GM19324 (cell line): Measurements from ENCODE around the gene TMEM263.
A peak's percentile ranks its signal among the peaks of the same experiment; 100 is the strongest.

Source experiments
- ATAC-seq: cut with Tn5 transposase; IDR thresholded peaks from one replicate; pipeline ENCODE4 v1.9.1; 2021; ENCODE audit warnings: mild to moderate bottlenecking, moderate library complexity; ENCODE audit not compliant: unreplicated experiment, low FRiP score

TMEM263 gene

GRCh38 chr12:106945261-106945851, 10.4 kb upstream of the TMEM263 start:
- no peak for ATAC-seq

DNA sequence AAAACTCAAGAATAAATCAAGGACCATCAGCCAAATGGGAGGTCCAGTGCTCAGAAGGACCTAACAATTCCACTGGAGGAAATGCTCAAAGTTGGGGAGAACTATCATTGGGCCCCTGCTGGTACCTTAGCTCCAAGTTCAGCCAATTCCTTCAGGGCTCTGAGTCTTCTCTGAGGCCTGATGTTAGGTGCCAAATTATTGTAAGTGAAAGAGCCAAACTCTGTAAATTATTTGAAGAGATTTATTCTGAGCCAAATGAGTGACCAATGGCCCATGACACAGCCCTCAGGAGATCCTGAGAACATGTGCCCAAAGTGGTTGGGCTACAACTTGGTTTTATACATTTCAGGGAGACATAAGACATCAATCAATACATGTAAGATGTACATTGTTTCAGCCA, 8.2 kb upstream of the TMEM263 start:
- no peak for ATAC-seq

GRCh38 chr12:106950591-106950990, 5.1 kb upstream of the TMEM263 start:
- no peak for ATAC-seq

DNA sequence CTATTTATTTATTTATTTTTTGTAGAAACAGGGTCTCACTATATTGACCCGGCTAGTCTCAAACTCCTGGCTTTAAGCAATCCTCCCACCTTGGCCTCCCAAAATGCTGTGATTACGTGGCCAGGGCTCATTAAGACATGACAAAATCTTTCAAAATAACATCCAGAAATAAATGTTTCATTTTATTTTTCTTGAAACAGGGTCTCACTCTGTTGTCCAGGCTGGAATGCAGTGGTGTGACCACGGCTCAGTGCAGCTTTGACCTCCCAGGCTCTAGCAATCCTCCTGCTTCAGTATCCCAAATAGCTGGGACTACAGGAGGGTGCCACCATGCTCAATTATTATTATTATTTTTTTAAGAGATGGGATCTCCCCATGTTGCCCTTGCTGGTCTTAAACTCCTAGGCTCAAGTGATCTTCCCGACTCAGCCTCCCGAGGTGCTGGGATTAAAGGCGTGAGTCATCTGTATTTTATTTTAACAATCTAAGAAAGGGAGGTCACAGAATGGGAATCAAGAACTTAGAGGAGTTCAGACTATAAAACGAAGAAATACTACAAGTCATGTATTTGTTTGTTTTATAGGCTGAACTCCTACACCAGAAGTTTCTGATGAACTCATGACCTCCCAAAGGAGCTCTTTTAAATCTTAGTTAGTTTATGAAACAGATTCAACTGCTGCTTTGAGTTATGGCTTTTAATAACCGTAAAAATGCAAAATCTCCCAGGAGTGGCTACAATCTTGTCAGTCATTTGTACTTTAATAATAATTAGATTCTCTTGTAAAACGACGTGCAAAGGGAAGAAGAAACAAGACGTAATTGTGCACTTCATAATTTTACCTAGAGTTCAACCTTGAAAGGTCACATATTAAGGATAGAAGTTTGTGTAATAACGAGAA, 2.1 kb upstream of the TMEM263 start:
- ATAC-seq: no peak

DNA sequence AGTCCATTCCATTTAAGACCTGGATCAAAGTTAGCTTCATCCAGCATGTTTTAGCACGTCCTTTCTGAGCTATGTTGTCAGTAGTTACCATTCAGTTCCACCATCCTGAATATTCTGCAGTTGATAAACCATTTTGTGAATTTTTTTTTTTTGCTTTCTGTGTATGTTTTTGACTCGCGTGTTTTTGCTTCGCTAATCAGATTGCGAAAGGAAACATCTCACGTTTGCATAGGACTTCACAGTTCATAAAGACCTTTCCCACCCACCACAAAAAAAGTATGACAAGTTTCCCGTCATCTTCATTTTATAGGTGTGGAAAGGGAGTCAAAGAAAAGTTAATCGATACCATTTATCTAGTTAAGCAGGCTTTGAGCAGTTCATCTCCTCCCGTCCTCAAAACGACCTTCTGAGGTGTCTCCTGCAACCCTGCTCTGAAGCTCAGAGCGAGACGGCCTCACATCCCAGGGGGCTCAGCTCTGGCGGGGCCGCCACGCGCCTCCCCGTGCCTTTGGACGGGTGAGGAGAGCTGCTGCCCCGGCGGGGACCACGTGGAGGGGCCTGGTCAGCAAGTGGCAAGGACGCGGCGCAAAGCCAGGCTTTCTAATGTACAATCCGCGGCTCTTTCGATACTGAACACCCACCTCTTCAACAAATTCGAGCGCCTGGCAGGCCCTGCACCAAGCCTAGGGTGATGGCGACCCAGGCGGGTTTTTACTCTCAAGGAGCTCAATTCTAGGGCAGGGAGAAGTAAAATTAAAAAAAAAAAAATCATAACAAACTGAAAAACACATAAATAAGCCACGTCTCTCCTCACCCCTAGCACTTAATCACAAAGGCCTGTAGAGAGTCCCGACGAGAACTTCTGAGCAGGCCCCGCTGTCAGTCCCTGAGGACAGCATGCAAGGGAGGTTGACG, 988 bp upstream of the TMEM263 start:
- no peak for ATAC-seq

- no peak for ATAC-seq
Measured at GRCh38 chr12:106956048-106956578, 406 bp downstream of the TMEM263 start.

DNA sequence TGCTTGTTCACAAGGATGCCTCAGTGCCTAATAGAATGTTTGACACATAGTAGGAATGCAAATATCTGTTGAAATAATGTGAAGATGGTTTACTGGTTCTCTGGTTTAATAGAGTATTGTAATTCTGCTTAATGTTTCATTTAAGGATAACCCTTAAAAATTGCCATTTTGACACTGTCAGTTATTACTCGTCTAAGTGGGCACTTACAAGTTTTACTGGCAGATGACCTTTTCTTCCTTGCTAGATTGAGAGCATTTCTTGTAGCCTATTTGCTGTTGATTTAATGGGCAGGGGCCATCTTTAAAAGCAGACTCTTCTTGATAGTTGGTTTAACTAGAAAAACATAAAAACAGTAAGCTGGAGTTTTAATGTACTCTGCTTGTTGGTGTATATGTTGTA, 1.9 kb downstream of the TMEM263 start:
- no peak for ATAC-seq

GRCh38 chr12:106960443-106960842, 4.7 kb downstream of the TMEM263 start:
- ATAC-seq: no peak

- no peak for ATAC-seq
Measured at GRCh38 chr12:106962286-106962685, 6.6 kb downstream of the TMEM263 start.

DNA sequence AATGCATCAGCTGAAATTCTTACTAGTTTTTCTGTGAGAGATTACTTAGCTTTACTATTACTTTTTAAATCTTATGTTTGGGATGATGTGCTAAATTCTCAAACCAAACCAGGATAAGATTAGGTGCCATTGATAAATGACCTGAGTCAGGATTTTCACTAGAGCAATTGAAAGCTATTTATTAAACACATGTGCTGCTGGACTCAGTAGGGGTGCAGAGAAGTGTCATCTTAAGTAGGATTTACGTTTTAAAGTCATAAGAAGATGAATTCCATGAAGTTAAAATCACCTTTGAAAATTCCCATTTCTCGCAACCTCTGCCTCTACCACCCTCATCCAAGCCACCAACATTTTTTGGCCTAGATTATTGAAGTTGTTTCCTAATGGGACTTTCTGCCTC, 8.8 kb downstream of the TMEM263 start:
- no peak for ATAC-seq

- no peak for ATAC-seq
Measured at GRCh38 chr12:106971065-106971464, 15.4 kb downstream of the TMEM263 start.

DNA sequence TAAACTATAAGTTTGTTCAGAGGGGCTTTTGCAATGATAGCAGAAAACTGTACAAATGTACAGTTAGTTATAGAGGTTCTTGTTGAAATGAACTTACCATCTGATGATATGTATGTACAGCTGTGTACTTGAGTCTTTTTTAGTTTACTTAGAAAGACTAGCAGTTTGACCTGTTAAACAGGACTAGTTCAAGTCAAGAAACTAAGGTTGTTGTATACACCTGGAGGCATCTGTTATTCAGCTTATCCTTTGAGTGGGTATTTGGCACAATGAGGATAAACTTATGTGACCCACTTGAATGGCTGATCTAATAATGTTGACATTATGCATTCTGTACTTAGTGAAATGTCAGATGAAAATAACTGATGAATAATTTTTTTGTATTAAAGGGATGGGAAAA, 17.8 kb downstream of the TMEM263 start:
- no peak for ATAC-seq

DNA sequence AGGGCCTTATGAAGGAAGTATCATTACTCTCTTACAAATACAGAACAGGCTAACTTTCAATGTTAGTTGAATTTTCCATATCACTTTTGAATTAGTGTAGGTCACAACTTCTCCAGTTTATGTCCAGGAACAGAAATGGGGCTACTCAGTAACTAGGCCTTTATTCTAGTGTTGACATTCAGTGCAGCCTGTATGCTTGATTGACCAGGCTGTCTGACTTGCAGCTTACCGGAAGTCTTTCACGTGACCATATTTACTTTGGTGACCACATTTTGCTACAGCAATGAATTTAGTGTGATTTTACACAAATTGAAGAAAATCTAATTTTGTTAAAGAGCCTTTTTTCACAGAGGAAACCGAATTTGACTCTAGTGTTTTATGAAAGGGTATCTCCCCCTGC, 18.8 kb downstream of the TMEM263 start:
- ATAC-seq: peak; percentile 62

DNA sequence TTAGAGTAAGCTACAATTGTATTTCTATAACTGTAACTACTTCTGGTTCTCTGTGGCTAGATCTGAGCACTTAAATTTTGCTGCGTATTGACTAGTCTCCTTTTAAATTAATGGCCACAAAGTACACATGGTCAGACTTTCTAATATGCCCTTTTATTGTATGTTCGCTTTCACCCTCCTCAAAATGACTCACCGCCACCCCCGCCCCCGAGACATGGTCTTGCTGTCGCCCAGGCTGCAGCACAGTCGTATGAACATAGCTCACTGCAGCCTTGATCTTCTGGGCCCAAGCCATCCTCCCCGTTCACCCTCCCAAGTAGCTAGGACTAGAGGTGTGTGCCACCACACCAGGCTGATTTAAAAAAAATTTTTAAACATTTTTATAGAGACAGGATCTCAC, 19.4 kb downstream of the TMEM263 start:
- ATAC-seq: no peak

DNA sequence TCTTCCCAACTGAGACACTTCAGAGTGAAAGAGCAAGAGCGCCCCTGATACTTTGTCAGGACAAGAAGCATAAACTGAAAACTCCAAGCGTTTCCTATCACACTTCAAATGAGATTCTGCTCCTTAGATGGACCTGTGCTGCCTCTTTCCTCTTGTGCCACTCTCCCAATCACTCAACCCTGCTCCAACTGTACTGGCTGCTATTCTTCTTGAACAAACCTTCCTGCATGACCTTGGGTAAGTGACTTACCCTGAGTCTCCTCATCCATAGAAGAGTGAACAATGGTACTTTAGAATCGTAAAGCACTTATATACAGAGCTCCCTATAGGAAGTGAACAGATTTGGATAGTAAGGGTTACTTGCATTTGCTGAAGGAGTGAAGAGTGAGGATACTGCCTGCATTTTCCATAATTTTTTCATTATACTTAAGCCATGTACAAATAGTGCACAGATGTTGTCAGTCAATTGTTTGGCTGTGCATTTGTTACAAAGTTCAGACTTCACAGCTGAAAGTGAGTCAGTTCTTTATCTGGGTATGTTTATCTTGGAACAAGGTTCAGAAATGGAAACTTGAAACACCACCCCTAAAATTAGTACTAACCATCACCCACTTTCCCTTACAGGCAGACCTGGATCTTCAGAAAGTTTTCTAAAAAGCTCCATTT, 20.4 kb downstream of the TMEM263 start:
- no peak for ATAC-seq

DNA sequence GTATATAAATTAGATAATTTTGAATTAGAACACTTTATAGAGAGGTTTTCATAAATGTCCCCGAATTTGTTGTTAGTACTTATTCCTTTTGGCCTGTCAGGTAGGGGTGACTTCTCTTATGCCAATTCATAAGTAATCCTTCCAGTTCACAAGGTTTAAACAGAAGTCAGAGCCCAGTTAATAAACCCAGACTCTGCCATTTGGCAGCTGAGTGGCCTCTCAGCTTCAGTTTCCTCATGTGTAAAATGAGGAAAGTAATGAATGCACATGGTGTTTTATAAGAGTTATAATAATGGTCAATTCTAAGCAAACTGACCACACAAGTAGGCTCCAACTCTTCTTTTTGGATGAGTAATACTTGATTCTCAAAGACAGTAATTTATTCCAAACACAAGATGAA, 21.0 kb downstream of the TMEM263 start:
- ATAC-seq: no peak

DNA sequence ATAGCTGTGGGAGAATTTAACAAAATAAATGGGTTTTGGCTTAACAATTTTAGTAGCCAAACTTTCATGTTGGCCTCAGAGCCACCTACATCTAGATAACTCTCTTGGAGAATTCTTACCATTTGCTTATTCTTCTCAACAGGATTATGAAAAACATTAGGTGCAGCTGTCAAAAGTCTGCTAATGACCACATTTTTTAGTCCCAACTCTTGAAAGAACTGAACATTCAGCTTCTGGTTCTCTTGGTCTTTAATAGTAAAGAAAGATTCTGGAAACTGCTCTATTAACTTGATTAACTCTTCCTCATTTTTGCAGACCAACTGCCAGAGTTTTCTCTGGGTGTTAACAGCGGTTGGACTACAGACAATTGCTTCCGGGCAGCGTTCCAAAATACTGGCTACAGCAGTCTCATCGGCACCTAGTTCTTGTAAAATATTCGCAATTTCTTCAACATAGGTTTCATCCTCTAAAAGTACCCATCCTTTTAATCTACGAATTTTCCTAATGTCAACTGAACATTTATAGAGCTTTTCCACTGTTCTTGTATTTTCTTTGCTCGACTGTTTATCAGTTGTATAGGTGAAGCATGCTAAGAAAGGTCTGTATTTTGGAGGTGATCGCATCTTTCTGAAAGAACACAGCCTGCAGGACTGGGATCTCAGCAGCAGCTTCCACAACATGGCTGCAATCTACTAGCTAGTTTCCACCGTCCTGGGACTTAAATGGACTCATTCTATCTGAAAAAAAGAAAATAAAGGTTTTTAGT, 22.5 kb downstream of the TMEM263 start:
- no peak for ATAC-seq

DNA sequence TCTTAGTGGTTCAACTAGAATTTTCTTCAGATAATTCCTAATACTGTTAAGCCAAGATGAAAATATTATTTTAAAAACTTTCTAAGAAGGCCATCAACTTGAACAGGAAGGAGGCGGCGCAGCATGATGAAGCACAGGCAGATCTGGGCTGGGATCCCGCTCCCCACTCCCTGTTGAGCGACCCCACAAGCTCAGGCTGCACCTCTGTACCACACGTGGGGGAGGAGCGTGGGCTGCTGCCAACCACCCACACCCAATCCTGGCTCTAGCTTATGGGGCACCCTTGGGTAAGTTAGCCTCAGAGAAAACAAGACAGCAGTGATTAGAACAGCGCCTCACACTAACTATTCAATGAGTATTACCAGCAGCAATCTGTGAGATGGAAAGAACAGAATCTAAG, 25.2 kb downstream of the TMEM263 start:
- no peak for ATAC-seq

DNA sequence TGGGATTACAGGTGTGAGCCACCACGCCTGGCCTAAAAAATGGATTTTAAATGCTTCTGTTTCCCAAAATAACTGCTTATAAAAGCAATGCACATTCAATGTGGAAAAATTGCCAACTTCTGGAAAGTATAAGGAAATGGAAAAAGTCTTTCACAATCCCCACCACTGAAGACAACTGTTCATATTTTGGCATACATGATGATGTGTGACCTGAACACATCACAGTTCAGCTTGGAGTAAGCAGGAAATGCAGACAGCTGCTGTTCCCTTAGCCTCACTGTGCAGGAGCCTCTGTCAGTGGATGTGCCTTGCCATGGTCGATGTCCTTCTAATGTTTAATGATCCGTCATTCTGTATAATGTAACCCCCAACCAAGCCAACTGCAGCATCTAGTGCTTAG, 26.1 kb downstream of the TMEM263 start:
- no peak for ATAC-seq

DNA sequence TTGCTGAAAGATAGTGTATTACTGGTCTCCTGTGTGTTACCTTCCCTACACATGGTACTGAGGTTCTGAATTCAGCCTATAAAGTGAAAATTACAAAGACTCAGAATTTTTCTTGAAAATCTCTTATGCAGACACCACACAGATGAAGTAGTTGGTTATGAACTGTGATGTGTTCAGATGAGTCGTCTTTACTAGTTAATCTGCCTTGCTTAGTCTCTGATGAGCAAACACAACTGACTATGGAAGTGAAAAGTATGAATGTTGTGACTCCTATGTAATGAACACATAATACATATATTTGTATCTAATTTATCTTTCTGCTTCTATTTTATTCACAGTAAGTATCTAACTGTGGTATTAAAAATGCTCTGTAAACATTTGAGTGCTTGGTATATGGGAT, 26.5 kb downstream of the TMEM263 start:
- ATAC-seq: no peak
